Activated CD4-positive, alpha-beta memory T cell treated with anti-CD3 and anti-CD28 coated beads for 36 hours (primary cell): ENCODE measurements around the gene GPRIN3. TPM values are rescaled to one million over a fixed set of nuclear protein-coding genes. Genes with fewer than 3 reads are reported as not detected.
A peak's percentile ranks its signal among the peaks of the same experiment; 100 is the strongest.

ENCODE experiments used
- CTCF ChIA-PET: fragments of 350-600 bp; sonication (Branson Sonifier 250); formaldehyde crosslinking; loops from one replicate; lab custom pipeline; 2021; ENCODE audit warnings: antibody characterized with exemption, inconsistent platforms; lab: Charles Lee
- POLR2A ChIA-PET: fragments of 350-600 bp; sonication (Branson Sonifier 250); formaldehyde crosslinking; loops from one replicate; lab custom pipeline; 2021; ENCODE audit warnings: antibody characterized with exemption; lab: Charles Lee
- DNase-seq: peaks from one replicate; pipeline ENCODE4 v3.0.0-alpha.2; 2020
- H3K27ac Mint-ChIP-seq: one replicate; pipeline ENCODE4 v1.8.0; 2021; ENCODE audit warnings: mixed read lengths
- H3K27me3 Mint-ChIP-seq: one replicate; pipeline ENCODE4 v1.8.0; 2021; ENCODE audit warnings: mixed read lengths
- H3K36me3 Mint-ChIP-seq: one replicate; pipeline ENCODE4 v1.8.0; 2021; ENCODE audit warnings: mixed read lengths
- H3K4me1 Mint-ChIP-seq: one replicate; pipeline ENCODE4 v1.8.0; 2021; ENCODE audit warnings: low read depth, mixed read lengths
- H3K4me3 Mint-ChIP-seq: one replicate; pipeline ENCODE4 v1.8.0; 2021; ENCODE audit warnings: mild to moderate bottlenecking, mixed read lengths
- H3K9me3 Mint-ChIP-seq: one replicate; pipeline ENCODE4 v1.8.0; 2021; ENCODE audit warnings: mixed read lengths
- intact Hi-C: fragments of 100-400 bp; cut with micrococcal nuclease; formaldehyde crosslinking; loops from one replicate; pipeline ENCODE4 v1.15.1; 2023
- total RNA-seq, 2 experiments: library from RNA; stranded (reverse); gene quantifications; one replicate each; pipeline ENCODE4 v1.2.3, GENCODE V29; 2021

Gene GPRIN3
- total RNA-seq, 2 experiments from 2014 or later, result 20.0 to 22.7 TPM

- Mint-ChIP-seq H3K4me1 (peaks cover 16% of the 10 kb centered on the region), H3K36me3 (no peaks in the 10 kb centered on the region), H3K27me3 (no peaks in the 10 kb centered on the region), H3K4me3 (no peak overlapping the region), H3K9me3 (no peaks in the 10 kb centered on the region), H3K27ac (no peak overlapping the region)
- POLR2A ChIA-PET, result no interaction called here
- no peak for DNase-seq
- CTCF ChIA-PET, result interaction anchor here (1.5 kb wide), 1 partner anchor 108 kb away, joined by 4 read pairs; no protein-coding TSS in a partner anchor
- intact Hi-C loops, result no loop called here
Observed at GRCh38 chr4:89334311-89334710, 26.7 kb upstream of the GPRIN3 start.

DNA sequence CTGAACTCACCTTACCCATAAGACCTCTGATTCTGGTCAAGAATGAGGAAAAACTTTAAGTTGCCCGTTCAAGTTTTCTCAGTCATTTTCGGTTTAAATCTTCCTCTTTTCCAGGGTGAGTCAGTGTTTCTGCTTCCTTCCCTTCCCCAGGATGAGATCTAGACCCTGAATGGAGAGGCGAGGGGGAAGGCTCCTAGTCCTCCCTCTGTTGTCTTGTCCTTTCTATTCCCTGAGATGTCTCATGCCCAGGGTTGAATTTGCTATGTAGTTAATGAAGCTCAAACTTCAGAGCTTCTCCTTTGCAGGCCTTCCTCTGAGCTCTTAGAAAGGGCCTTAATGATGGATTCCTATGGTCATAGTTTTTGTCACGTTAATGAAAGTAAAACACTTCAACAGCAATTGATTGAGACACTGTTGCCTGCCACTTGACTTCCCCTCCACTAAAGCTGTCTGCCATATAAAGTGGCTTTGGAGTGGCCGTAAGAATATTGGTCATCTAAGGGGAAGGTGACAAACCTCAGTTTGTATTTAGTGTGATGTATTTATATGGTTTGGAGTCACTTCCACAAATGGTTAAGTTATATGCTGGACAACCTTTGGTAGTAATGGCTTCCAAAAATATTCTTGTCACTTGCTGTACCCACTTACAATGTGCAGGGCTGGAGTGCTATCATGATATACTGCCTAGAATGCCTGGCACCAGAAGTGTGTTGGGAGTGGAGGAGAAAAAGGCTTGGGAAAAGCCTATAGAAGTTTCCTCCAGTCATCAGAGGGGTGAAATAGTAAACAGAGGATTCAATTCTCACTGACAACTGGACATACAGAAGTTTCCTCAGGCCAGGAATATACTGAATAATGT is 24.3 kb upstream of the GPRIN3 start:
- POLR2A ChIA-PET, result no interaction called here
- CTCF ChIA-PET, result no interaction called here
- H3K4me3 Mint-ChIP-seq, result no peak overlapping the region
- H3K27me3 Mint-ChIP-seq, result no peaks in the 10 kb centered on the region
- peaks cover 2% of the 10 kb centered on the region for H3K9me3 Mint-ChIP-seq
- no peak for DNase-seq
- no peak overlapping the region for H3K27ac Mint-ChIP-seq
- intact Hi-C loops, result no loop called here
- no peaks in the 10 kb centered on the region for H3K36me3 Mint-ChIP-seq
- peaks cover 7% of the 10 kb centered on the region for H3K4me1 Mint-ChIP-seq

- H3K27ac Mint-ChIP-seq, result no peak overlapping the region
Observed at GRCh38 chr4:89331197-89331596, 23.6 kb upstream of the GPRIN3 start.

DNA sequence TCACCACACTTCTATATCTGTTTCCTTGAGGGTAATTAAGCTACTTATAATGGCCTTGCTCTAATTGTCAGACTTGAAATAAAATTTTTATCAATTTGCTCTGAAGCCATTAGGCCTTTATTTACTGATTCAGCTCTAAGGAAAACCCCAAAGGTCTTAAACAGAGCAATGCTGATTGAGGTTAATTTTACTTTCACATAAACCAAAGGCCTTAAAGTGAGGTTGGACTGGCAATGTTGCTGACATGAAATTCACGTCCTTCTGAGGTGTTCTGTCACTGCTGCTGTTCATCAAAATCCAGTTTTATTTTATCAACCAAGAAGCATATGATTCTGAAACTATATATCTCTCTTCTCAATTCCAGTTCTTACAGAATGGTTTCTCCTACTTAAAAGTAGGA is 21.7 kb upstream of the GPRIN3 start:
- Mint-ChIP-seq H3K4me1 (peaks cover 12% of the 10 kb centered on the region), H3K9me3 (peaks cover 2% of the 10 kb centered on the region), H3K27ac (no peak overlapping the region), H3K36me3 (no peaks in the 10 kb centered on the region), H3K27me3 (no peaks in the 10 kb centered on the region), H3K4me3 (no peak overlapping the region)
- POLR2A ChIA-PET, result no interaction called here
- CTCF ChIA-PET, result no interaction called here
- no peak for DNase-seq
- intact Hi-C loops, result no loop called here

More at GRCh38 chr4:89331197-89331596, 23.6 kb upstream of the GPRIN3 start:
- ChIA-PET POLR2A (no interaction called here), CTCF (no interaction called here)
- intact Hi-C loops, result no loop called here
- H3K4me3 Mint-ChIP-seq, result no peak overlapping the region
- DNase-seq, result no peak
- H3K36me3 Mint-ChIP-seq, result no peaks in the 10 kb centered on the region
- peaks cover 2% of the 10 kb centered on the region for H3K9me3 Mint-ChIP-seq
- peaks cover 5% of the 10 kb centered on the region for H3K4me1 Mint-ChIP-seq
- H3K27me3 Mint-ChIP-seq, result no peaks in the 10 kb centered on the region

- intact Hi-C loops, result no loop called here
- CTCF ChIA-PET, result interaction anchor here (1.0 kb wide), 1 partner anchor 98 kb away, joined by 3 read pairs; no protein-coding TSS in a partner anchor
- H3K9me3 Mint-ChIP-seq, result peaks cover 2% of the 10 kb centered on the region
- H3K27ac Mint-ChIP-seq, result peak overlapping the region; percentile 4
- H3K36me3 Mint-ChIP-seq, result no peaks in the 10 kb centered on the region
- POLR2A ChIA-PET, result no interaction called here
- peak; percentile 28 for DNase-seq
- no peaks in the 10 kb centered on the region for H3K27me3 Mint-ChIP-seq
- no peak overlapping the region for H3K4me3 Mint-ChIP-seq
- H3K4me1 Mint-ChIP-seq, result peaks cover 18% of the 10 kb centered on the region
Observed at GRCh38 chr4:89324671-89325070, 17.1 kb upstream of the GPRIN3 start.

- ChIA-PET CTCF (interaction anchor here (0.9 kb wide), 1 partner anchor 96 kb away, joined by 3 read pairs; no protein-coding TSS in a partner anchor), POLR2A (no interaction called here)
Observed at GRCh38 chr4:89322671-89323070, 15.1 kb upstream of the GPRIN3 start.

DNA sequence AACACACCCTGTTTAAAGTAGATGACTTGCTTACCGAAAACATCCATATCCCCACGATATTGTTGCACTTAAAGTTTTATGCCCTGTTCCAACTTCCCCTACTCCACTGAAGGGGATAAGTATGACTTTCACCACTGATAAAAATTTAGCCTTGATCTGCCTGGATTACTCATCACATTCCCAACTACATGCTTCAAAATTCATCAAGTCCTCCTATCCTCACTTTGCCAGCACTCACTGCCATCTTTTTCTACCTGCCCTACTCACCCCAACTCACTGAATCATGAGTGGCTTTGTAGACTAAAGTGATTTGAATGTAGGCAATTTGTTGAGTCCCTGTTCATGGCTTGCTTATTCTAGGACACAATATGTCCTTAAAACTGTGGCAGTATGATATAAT is 12.2 kb upstream of the GPRIN3 start:
- Mint-ChIP-seq H3K27ac (no peak overlapping the region), H3K27me3 (no peaks in the 10 kb centered on the region), H3K36me3 (no peaks in the 10 kb centered on the region), H3K9me3 (no peaks in the 10 kb centered on the region), H3K4me1 (peaks cover 49% of the 10 kb centered on the region), H3K4me3 (no peak overlapping the region)
- ChIA-PET POLR2A (no interaction called here), CTCF (no interaction called here)
- DNase-seq, result no peak
- intact Hi-C loops, result no loop called here

More at GRCh38 chr4:89322671-89323070, 15.1 kb upstream of the GPRIN3 start:
- H3K4me3 Mint-ChIP-seq, result no peak overlapping the region
- no peak for DNase-seq
- intact Hi-C loops, result no loop called here
- no peaks in the 10 kb centered on the region for H3K27me3 Mint-ChIP-seq
- H3K36me3 Mint-ChIP-seq, result no peaks in the 10 kb centered on the region
- H3K9me3 Mint-ChIP-seq, result no peaks in the 10 kb centered on the region
- peaks cover 34% of the 10 kb centered on the region for H3K4me1 Mint-ChIP-seq
- H3K27ac Mint-ChIP-seq, result no peak overlapping the region

- intact Hi-C loops, result loop anchor here (1.0 to 2.0 kb wide), 3 partner anchors 9 to 50 kb away; no protein-coding TSS in a partner anchor
- H3K27me3 Mint-ChIP-seq, result no peaks in the 10 kb centered on the region
- H3K4me3 Mint-ChIP-seq, result peak overlapping the region; percentile 33
- ChIA-PET POLR2A (interaction anchor here (0.8 to 3.5 kb wide), 7 partner anchors 9 to 57 kb away, joined by 3 to 20 read pairs (median 7); partner anchors contain the start of gene GPRIN3), CTCF (interaction anchor here (0.8 to 2.9 kb wide), 7 partner anchors 9 to 193 kb away, joined by 3 to 15 read pairs (median 3); partner anchors contain the start of gene GPRIN3)
- H3K27ac Mint-ChIP-seq, result peak overlapping the region; percentile 84
- no peaks in the 10 kb centered on the region for H3K9me3 Mint-ChIP-seq
- H3K36me3 Mint-ChIP-seq, result no peaks in the 10 kb centered on the region
- H3K4me1 Mint-ChIP-seq, result peaks cover 47% of the 10 kb centered on the region
- peak; percentile 41 for DNase-seq
Observed at GRCh38 chr4:89316931-89317366, 9.3 kb upstream of the GPRIN3 start.

DNA sequence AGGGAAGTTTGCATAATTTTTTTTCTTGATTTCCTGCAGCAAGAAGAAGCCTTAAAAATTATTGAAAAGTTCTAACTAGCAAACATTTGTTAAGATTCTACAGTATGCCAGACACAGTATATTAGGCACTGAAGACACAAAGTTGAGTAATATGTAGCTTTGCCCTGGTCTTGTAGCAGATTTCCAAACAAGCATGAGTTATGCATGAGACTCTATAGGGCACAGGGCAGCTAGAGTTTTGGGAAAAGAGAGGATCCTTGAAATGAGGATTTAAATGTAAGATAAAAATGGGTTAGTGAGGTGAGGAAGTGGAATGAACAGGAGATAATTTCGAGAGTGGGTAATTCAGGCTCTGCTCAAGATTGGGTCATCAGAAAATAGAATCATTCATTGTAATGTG is 8.6 kb upstream of the GPRIN3 start:
- CTCF ChIA-PET, result interaction anchor here (1.1 to 1.3 kb wide), 2 partner anchors 70 to 89 kb away, joined by 3 to 4 read pairs; no protein-coding TSS in a partner anchor
- DNase-seq, result no peak
- POLR2A ChIA-PET, result interaction anchor here (1.1 to 3.5 kb wide), 4 partner anchors 8 to 21 kb away, joined by 7 to 20 read pairs (median 17); partner anchors contain the start of gene GPRIN3
- peak overlapping the region; percentile 33 for H3K4me3 Mint-ChIP-seq
- intact Hi-C loops, result loop anchor here (2.0 kb wide), 1 partner anchor 51 kb away; no protein-coding TSS in a partner anchor
- peaks cover 54% of the 10 kb centered on the region for H3K4me1 Mint-ChIP-seq
- H3K27me3 Mint-ChIP-seq, result no peaks in the 10 kb centered on the region
- no peaks in the 10 kb centered on the region for H3K36me3 Mint-ChIP-seq
- peak overlapping the region; percentile 84 for H3K27ac Mint-ChIP-seq
- no peaks in the 10 kb centered on the region for H3K9me3 Mint-ChIP-seq

- H3K27ac Mint-ChIP-seq, result peak overlapping the region; percentile 5
- ChIA-PET POLR2A (no interaction called here), CTCF (no interaction called here)
- DNase-seq, result no peak
- peaks cover 58% of the 10 kb centered on the region for H3K4me1 Mint-ChIP-seq
- no peak overlapping the region for H3K4me3 Mint-ChIP-seq
- no peaks in the 10 kb centered on the region for H3K9me3 Mint-ChIP-seq
- no peaks in the 10 kb centered on the region for H3K36me3 Mint-ChIP-seq
- no peaks in the 10 kb centered on the region for H3K27me3 Mint-ChIP-seq
- intact Hi-C loops, result no loop called here
Observed at GRCh38 chr4:89314291-89314690, 6.7 kb upstream of the GPRIN3 start.

GRCh38 chr4:89312066-89312465 is 4.5 kb upstream of the GPRIN3 start:
- peaks cover 47% of the 10 kb centered on the region for H3K4me1 Mint-ChIP-seq
- no peak for DNase-seq
- no peak overlapping the region for H3K27ac Mint-ChIP-seq
- no peaks in the 10 kb centered on the region for H3K36me3 Mint-ChIP-seq
- H3K27me3 Mint-ChIP-seq, result no peaks in the 10 kb centered on the region
- POLR2A ChIA-PET, result no interaction called here
- intact Hi-C loops, result no loop called here
- H3K4me3 Mint-ChIP-seq, result no peak overlapping the region
- no peaks in the 10 kb centered on the region for H3K9me3 Mint-ChIP-seq
- CTCF ChIA-PET, result interaction anchor here (1.1 to 1.2 kb wide), 2 partner anchors 57 to 85 kb away, joined by 3 read pairs; no protein-coding TSS in a partner anchor

- ChIA-PET CTCF (interaction anchor here (0.7 to 1.1 kb wide), 2 partner anchors 56 to 85 kb away, joined by 3 read pairs; no protein-coding TSS in a partner anchor), POLR2A (no interaction called here)
- H3K27ac Mint-ChIP-seq, result no peak overlapping the region
- no peaks in the 10 kb centered on the region for H3K9me3 Mint-ChIP-seq
- DNase-seq, result no peak
- intact Hi-C loops, result no loop called here
- no peaks in the 10 kb centered on the region for H3K27me3 Mint-ChIP-seq
- peaks cover 42% of the 10 kb centered on the region for H3K4me1 Mint-ChIP-seq
- H3K4me3 Mint-ChIP-seq, result no peak overlapping the region
- H3K36me3 Mint-ChIP-seq, result no peaks in the 10 kb centered on the region
Observed at GRCh38 chr4:89311433-89311832, 3.8 kb upstream of the GPRIN3 start.
